ENCODE data around the gene CKAP4.

The CKAP4 gene

GRCh38 chr12:106248312-106248845 lies 559 bp upstream of the CKAP4 start:
- no peak for DNase-seq (ENCODE audit: extremely low read depth, low read depth)
- TF ChIP-seq CTCF (IDR thresholded peaks at IDR 0.05; ENCODE audit: low read depth, low read length), result no peak

- DNase-seq (ENCODE audit: extremely low read depth, low read depth), result no peak
These were observed 738 bp downstream of the CKAP4 start for GRCh38 chr12:106246891-106247673.

GRCh38 chr12:106245767-106246166 lies 2.1 kb downstream of the CKAP4 start:
- TF ChIP-seq CTCF (IDR thresholded peaks at IDR 0.05; ENCODE audit: low read depth, low read length), result no peak
- no peak for DNase-seq (ENCODE audit: extremely low read depth, low read depth)

More at GRCh38 chr12:106246891-106247673, 738 bp downstream of the CKAP4 start:
- no peak for TF ChIP-seq CTCF (IDR thresholded peaks at IDR 0.05; ENCODE audit: low read depth, low read length)

GRCh38 chr12:106243620-106244019 lies 4.2 kb downstream of the CKAP4 start:
- no peak for DNase-seq (ENCODE audit: extremely low read depth, low read depth)
- TF ChIP-seq CTCF (IDR thresholded peaks at IDR 0.05; ENCODE audit: low read depth, low read length), result no peak

- no peak for TF ChIP-seq CTCF (IDR thresholded peaks at IDR 0.05; ENCODE audit: low read depth, low read length)
These were observed 7.0 kb downstream of the CKAP4 start for GRCh38 chr12:106240821-106241220.

GRCh38 chr12:106239951-106240335 lies 7.9 kb downstream of the CKAP4 start:
- no peak for TF ChIP-seq CTCF (IDR thresholded peaks at IDR 0.05; ENCODE audit: low read depth, low read length)
- DNase-seq (ENCODE audit: extremely low read depth, low read depth), result no peak

More at GRCh38 chr12:106240821-106241220, 7.0 kb downstream of the CKAP4 start:
- DNase-seq (ENCODE audit: extremely low read depth, low read depth), result no peak

- no peak for TF ChIP-seq CTCF (IDR thresholded peaks at IDR 0.05; ENCODE audit: low read depth, low read length)
- no peak for DNase-seq (ENCODE audit: extremely low read depth, low read depth)
These were observed 8.4 kb downstream of the CKAP4 start for GRCh38 chr12:106239241-106239950.
